Tongue (tissue), 2 donors: ENCODE results near the gene RAB4B. TPM values are rescaled to one million over a fixed set of nuclear protein-coding genes. Genes with fewer than 3 reads are reported as not detected.
"Not testable (repeated sequence)": the region's sequence is repeated elsewhere in the genome, so short reads cannot be mapped to it uniquely, and the experiment has no call there.

ENCODE experiments used
- DNase-seq: peaks from one replicate; pipeline ENCODE4 v3.0.0-alpha.2; 2015
- total RNA-seq: library from RNA; depleted of rRNA; stranded (reverse); fragments of >200 nt; gene quantifications from one replicate; pipeline ENCODE4 v1.2.3, GENCODE V29; 2014

RAB4B gene
- total RNA-seq, 1 donor from 2014 or later = 5.6 TPM

GRCh38 chr19:40780582-40780981 is 2.5 kb downstream of the RAB4B start:
- no peak for DNase-seq

GRCh38 chr19:40781140-40781539 is 3.1 kb downstream of the RAB4B start:
- no peak for DNase-seq

GRCh38 chr19:40783711-40784110 is 5.7 kb downstream of the RAB4B start:
- DNase-seq = no peak

GRCh38 chr19:40784146-40784545 is 6.1 kb downstream of the RAB4B start:
- not testable (repeated sequence) for DNase-seq

- DNase-seq = no peak
These were observed 7.5 kb downstream of the RAB4B start for GRCh38 chr19:40785526-40785925.

GRCh38 chr19:40786060-40787037 is 8.3 kb downstream of the RAB4B start:
- DNase-seq = no peak

GRCh38 chr19:40791349-40791748 is 13.3 kb downstream of the RAB4B start:
- no peak for DNase-seq

GRCh38 chr19:40791996-40792395 is 13.9 kb downstream of the RAB4B start:
- DNase-seq = no peak

GRCh38 chr19:40797166-40797962 is 19.3 kb downstream of the RAB4B start:
- DNase-seq = no peak

GRCh38 chr19:40797963-40798682 is 20.1 kb downstream of the RAB4B start:
- DNase-seq = peak; percentile 60

- peak; percentile 100 for DNase-seq
These were observed 20.9 kb downstream of the RAB4B start, which contains the start of gene EGLN2 for GRCh38 chr19:40798683-40799557. Gene EGLN2, plus strand, starts transcription at chr19:40799191. Its CDS starts 1,382 bp downstream, at chr19:40800573.

- DNase-seq = peak; percentile 51
These were observed 21.7 kb downstream of the RAB4B start for GRCh38 chr19:40799558-40800338.

- no peak for DNase-seq
These were observed 22.4 kb downstream of the RAB4B start for GRCh38 chr19:40800339-40800996.

- DNase-seq = no peak
These were observed 22.9 kb downstream of the RAB4B start for GRCh38 chr19:40800997-40801377.

- no peak for DNase-seq
These were observed 23.6 kb downstream of the RAB4B start for GRCh38 chr19:40801426-40802299.

GRCh38 chr19:40802300-40803169 is 24.5 kb downstream of the RAB4B start:
- DNase-seq = no peak

- no peak for DNase-seq
These were observed 25.3 kb downstream of the RAB4B start for GRCh38 chr19:40803170-40803856.
